HL-60/S4 treated with phorbol 12-myristate 13-acetate at 8.2 ng/mL for 4 days and 3 days (cell line): ENCODE results near the gene UTF1.

Experiments used
- in situ Hi-C: fragments of 300-500 bp; cut with MboI; formaldehyde crosslinking; loops from 2 replicates; pipeline ENCODE4 v1.15.0; 2022; ENCODE audit warnings: low sequenced_read_pairs

UTF1 gene

DNA sequence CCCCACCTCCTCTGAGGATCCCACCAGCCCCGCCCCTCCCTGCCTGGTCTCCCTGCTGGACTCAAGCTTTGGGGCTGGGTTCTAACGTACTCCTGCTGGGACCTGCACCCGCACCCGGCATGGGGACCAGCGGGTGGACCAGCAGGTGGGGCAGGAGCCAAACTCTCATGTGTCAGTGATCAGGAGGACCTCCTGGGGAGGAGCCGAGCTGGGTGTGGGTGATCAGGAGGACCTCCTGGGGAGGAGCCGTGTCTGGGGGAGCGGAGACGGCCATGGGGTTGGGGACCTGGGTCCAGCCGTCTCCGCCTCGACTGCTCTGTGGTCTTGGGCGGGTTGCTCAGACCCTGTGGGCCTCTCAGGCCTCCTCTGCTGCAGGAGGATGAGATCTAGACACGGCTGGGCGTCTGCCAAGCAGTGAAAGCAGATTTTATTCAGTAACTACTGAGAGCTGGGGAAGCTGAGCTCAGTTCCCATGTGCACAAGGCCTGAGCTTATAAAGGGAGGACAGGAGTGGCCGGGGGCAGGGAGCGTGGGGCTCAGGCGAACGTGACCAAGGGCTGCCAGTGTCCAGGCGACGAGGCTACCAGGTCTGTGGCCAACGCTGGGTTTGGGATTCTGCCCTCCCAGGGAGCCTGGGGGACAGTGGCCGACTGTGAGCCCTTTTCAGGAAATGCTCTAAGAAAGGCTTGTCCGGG lies 33.6 kb upstream of the UTF1 start:
- in situ Hi-C loops = no loop called here

DNA sequence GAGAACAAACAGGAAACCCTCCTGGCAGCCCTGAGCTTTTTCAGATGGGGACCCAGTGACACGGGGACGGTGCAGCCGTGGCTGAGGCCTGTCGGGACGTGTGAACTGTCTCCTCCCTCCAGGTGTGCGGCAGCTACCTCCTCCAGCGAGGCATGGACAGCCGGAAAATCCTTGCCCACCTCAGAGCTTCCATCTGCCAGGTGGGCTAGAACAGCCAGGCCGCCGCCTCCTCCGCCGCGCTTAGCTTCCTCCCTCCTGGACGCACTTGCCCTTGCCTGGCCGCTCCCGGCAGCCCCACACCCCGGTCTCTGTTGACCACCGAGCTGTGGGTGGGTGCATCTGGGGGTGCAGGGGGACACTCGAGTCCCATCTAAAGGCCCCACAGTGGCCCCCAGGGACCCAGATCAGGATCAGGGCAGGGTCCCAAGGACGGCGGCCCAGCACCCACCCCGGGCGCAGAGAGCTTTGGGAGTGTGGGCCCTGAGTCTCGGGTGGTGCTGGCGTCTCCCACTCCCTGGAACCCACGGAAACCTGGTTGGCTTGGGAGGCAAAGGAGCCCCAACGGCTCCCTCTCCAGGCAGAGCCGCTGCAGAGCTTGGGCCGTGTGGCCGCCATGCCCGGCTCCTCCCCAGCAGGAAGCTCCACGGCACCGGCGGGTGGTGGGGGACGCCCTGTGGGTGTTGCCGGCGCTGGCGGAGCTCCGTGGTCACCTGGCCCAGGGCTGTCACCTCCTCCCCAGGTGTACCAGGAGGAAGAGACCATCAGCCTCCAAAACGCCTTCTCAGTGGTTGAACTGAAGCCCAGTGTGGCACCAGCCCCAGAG lies 32.9 kb upstream of the UTF1 start:
- in situ Hi-C loops = no loop called here

DNA sequence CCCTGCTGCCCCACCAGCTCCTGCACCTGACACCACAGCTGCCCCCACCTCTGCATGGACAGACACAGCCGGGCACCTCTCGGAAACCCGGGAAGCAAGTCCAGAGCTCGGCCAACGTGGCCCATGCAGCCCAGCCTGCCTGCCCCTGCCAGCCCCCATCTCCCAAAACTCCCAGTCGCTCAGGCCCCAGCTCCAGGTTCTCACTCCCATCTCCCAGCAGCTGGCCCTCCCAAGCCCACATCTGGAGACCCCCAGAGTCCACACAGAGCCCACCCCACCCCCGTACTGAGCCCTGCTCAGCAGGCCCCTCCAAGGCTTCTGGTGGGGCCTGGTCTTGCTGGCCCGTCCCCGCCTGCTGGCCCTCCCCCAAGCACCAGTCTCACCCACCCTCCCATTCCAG lies 32.2 kb upstream of the UTF1 start:
- in situ Hi-C loops = no loop called here

DNA sequence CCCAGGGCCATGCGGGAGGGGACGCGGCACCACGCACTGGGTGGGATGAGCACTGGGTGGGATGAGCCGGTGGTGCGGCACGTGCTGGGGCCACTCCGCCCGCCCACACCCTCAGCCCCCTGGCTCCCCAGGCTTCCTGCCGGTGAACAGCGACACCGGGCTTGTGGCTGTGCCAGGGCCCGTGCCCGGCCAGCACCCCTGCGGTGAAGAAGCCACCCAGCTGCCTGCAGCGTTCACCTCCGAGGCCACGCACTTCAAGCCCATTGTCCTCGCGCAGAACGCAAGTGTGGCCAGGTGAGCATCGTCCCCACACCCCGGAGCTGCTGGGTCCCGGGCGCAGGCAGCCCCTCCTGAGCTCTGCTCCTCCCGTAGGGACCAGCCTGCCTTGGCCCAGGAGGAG lies 31.8 kb upstream of the UTF1 start:
- in situ Hi-C loops = no loop called here

DNA sequence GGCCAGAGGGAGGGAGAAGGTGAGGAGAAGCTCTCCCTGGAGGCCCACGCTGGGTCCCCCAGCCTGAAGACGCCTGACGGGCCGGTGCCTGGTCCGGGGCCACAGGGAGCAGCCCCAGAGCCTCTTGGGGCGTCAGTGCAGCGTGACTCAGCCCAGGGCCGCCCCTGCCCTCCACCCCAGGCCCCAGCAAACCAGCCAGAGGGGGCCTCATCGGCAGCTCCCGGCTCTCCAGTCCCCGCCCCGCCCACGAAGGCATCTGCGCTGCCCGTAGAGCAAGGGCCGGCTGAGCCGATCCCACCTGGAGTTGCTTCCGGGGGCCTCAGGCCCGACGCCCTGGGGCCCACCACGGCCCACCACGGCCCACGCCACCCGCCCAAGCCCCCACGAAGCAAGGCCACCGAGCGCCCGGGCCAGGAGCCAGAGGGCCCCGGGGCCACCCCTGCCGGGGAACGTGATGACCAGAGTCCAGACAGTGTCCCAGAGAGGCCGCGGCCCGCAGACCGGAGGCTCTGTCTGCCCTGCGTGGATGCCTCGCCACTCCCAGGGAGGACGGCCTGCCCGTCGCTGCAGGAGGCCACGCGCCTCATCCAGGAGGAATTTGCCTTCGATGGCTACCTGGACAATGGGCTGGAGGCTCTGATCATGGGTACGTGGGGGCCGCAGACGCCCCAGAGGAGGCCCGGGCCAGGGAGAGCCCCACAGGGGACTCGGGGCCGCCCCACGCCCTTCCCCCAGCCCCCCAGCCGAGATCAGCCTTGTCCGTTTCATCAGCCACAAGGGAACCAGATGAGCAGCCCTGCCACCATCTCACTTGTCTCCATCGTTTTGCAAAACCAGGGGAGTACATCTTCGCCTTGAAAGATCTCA lies 31.2 kb upstream of the UTF1 start:
- in situ Hi-C loops = no loop called here

DNA sequence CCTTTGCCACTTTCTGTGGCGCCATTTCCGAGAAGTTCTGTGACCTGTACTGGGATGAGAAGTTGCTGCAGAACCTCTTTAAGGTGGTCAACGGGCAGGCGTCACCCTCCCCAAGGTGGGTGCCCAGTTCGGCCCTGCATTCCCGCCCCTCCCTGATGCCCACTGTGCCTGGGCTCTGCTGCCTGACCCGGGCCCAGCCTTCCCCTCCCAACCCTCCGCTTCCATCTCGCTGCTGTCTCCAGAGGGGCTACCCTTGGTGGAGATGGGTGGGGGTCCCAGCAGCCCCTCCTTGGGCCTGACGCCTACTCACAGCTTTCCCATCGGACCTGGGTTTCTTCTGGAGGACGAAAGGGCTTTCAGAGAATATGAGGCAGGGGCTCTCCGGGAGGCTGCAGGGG lies 30.5 kb upstream of the UTF1 start:
- in situ Hi-C loops = no loop called here

DNA sequence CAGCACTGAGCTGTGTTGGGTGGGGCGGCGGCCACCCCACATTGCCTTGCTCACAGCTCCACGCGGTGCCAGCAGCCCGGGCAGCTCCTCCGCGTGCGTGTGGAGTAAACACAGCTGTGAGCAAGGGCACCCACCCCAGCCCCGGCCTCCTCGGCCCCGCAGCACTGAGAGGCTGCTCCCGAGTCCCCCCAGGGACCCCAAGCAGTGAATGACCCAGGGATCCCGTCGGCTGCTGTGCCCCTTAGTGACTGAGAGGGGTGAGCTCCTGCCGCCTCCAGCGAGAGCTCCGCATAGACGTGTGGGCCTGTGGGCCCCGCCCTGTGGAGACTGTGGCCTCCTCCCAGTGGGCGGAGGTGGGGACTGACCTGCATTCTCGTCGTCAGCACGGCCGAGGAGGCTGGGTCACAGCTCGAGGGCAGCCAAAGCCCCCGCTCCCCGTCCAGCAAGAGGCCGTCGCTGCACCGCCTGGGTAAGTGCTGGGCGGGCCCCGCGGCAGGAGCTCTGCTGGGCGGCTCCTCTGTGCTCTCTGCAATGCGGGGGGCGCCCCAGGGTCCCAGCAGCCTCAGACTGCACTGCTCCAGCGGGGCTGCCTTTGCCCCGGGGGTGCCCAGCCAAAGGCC lies 29.9 kb upstream of the UTF1 start:
- in situ Hi-C loops = no loop called here

DNA sequence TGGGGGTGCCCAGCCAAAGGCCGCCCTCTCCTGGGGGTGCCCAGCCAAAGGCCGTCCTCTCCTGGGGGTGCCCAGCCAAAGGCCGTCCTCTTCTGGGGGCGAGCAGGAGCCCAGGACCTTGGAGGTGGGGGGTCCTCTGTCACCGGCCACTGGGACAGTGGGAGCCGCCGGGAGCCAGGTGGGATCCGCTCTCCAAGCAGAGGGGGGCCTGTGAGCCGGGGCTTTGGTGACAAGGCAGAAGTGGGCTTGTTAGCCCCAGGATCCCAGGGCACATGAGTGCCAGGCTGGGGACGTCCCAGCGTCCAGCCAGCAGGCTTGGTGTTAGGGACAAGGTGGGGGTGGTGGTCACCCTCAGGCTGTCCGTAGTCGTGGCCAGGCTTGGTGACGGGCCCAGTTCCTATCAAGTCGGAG lies 29.4 kb upstream of the UTF1 start:
- in situ Hi-C loops = no loop called here

DNA sequence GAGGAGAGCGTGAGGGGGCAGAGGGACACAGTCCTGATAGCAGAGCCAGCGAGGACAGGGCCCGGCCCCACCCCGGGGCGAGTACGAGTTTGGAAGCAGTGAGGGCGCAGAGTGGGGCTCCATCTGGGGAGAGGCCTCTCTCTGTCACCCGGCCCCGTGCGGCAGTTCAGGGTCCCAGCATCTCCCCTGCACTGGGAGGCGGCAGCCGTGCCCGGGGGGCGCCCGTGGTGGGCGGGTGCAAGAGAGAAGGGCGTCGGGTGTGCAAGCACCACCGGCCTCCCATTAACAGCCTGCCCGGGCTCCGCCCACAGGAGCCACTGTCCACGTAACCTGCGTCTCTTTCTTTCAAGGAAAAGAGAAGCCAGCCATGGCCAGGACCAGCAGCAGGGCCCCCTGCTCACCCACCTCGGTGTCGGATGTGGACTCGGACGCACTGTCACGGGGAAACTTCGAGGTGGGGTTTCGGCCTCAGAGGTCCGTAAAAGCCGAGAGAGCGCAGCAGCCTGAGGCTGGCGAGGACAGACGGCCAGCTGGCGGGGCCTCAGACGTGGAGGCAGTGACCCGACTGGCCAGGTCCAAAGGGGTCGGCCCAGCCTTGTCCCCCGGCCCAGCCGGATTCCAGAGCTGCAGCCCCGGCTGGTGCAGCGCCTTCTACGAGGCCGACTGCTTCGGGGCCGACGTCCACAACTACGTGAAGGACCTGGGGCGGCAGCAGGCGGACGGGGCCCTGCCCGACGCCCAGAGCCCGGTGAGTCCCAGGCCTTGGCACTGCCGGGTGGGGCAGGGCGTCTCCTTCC lies 28.7 kb upstream of the UTF1 start:
- in situ Hi-C loops = no loop called here

DNA sequence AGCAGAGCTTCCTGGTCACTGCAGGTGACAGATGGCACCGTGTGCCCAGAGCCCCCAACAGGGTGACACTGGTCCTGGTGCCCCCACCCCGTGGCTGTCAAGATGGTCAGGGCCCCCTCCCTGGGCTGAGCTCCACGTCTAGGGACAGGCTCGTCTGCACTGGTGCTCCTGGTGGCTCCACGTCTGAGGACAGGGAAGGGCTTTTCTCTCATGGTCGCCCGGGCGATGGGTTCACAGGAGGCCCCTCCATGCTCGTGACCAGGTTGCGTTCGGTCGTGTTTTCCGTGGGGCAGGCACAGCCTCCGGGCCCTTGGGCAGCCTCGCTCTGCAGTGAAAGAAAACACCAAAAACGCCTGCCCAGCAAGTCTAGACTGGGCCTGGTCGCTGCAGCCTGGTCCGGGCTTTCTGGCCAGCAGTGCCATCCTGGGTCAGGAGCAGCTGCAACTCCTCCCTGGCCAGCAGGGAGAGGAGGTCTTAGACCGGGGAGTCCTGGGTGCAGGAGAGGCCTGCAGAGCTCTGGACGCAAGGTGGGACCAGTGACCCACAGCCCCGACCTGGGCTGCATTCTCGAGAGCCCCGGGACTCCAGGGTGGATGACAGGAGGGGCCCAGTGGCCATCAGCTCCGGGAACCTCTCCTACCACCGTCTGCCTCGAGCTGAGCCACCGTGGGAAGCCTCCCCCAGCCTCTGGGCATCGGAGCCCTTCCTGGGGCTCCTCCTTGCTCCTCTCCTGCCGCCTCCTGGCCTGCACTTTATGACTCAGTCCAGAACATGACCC lies 27.9 kb upstream of the UTF1 start:
- in situ Hi-C loops = no loop called here

DNA sequence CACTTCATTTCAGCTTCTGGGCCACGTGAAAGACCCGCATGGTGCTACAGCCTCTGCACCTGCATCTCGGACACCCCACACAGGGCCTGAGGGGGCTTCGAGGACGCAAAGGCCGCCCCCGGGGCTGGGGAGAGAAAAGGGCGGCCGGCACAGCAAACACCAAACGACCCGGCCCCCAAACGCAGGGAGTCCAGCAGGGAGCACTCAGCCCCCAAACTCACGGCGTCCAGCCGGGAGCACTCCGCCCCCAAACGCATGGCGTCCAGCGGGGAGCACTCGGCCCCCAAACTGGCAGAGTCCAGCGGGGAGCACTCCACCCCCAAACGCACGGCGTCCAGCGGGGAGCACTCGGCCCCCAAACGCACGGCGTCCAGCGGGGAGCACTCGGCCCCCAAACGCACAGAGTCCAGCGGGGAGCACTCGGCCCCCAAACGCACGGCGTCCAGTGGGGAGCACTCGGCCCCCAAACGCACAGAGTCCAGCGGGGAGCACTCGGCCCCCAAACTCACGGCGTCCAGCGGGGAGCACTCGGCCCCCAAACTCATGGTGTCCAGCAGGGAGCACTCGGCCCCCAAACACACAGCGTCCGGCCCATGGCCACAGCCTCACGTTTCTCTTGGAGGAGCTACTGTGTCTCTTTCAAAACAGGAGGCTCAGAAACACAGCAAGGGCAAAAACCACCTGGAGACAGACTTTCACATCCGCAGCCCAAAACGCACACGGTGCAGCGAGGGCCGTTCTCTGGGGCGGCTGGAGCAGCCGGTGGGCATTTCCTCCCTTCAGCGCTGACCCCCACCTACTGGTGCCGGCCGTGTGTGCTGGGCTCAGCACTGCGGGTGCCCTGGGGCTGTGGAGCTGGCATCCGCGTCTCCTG lies 27.0 kb upstream of the UTF1 start:
- in situ Hi-C loops = no loop called here

DNA sequence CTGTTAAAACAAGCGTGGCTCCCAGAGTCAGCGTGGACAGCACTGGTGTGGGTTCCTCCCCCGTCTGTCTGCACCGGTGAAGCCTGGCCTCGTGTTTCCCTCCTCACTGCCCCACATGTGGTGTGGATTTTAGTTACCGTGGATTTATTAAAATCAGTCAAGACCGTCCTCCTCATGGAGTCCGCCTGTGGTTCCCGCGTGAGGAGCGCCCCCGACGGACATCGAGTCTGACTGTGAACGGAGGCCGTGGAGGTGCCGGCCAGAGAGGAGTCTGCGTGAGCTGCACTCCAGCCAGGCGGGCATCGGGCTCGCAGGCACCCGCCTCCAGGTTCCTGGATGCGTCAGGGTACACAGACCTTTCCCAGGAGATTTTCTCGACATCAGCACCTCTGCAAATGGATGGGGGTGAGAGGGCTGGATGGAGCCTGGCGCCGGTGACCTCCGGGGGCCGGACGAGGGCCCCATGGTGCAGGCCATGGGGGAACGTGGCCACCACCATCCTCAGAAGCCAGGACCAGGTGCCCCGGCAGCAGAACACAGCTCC lies 26.3 kb upstream of the UTF1 start:
- in situ Hi-C loops = no loop called here

DNA sequence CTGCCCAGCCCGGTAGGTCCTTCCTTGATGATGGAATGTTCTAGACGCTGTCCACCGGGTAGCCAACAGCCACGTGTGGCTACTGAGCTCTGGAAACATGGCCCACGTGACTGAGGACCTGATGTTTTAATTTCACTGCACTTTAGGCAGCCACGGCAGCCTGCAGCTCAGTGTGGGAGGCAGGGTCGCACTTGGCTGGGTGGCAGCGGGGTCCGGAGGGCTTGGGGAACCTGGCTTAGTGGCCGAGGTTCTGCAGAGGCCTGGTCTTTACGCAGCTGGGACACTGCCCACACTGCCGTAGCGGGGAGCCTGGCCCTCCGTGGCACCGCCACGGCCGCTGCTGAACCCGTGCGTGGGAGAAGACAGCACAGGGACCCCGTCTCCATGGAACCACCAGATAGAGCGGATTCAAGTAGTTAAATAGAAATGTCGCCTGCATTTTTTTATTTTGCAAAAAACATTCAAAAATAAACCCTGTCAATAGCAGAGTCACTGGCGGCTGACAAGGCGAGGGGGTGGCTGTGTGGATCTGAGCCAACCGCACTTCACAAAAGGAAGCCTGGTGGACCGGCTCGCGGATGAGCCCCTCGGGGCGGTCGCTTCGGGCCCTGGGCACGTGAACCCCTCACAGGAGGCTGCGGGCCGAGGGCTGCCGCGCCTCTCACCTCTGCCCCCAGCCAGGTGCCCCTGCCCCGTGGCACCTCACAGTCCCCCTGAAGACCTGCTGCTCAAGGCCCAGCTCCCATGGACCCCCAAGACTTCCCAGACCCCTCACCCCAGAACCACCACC lies 25.6 kb upstream of the UTF1 start:
- in situ Hi-C loops = no loop called here

DNA sequence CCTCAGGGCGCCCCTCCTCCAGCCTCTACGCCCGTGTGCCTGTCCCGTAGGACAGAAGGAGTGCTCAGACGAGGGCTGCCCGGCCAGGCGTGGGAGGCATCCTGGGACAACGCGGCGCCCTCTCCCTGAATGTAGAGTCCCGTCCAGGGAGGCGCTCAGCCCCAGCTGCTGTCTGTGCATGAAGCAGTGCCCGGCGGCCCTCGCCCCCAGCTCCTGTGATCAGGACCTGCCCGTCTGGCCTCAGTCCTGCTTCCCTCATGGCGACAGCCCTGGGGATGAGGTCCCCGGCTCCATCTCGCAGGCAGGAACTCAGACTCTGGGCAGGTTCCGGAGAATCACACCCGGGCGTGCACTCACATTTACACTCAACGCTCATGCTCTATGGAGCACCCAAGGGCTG lies 24.9 kb upstream of the UTF1 start:
- in situ Hi-C loops = no loop called here

DNA sequence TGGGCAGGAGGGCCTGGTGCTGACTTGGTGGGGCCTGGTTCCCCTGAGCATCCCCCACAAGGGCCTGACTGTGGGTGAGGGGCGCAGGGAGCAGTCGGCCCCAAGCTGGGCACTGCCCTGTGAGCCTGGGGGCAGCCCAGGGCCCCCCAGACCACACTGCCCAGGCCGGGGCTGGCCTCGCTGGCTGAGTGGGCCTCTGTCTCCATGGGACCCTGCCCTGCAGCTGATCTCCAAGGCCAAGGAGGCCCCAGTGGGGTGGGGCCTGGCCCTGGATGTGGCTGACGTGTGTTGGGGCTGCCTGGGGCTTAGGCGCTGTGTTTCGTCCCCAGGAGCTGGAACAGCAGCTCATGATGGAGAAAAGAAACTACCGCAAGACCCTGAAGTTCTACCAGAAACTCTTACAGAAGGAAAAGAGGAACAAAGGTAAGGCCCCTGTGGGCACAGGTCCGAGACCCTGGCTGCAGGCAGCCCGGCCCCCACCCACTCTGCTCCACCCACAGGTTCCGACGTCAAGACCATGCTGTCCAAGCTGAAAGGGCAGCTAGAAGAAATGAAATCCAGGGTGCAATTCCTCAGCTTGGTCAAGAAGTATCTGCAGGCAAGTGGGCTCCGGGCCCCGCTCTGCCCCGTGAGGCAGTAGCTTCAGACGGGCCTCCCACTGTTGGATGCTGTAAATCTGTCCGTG lies 23.5 kb upstream of the UTF1 start:
- in situ Hi-C loops = no loop called here

DNA sequence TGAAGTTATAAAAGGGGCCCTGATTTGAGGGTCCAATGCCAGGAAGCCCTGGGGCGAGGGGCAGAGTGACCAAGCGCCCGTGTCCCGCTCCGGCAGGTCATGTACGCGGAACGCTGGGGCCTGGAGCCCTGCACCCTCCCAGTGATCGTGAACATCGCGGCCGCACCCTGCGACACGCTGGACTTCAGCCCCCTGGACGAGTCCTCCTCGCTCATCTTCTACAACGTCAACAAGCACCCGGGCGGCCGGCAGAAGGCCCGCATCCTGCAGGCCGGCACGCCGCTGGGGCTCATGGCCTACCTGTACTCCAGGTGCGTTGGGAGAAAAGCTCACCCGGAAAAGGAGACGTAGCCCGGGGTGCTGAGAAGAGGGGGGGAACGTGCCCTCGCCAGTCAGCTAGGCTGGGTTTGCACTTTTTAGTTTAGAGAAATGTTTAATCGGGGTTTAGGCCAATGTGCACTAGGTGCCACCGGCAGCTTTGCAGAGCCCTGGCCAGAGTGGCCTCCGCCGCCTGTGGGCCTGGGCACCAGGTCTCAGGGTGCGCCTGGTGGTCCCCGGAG lies 22.9 kb upstream of the UTF1 start:
- in situ Hi-C loops = no loop called here

DNA sequence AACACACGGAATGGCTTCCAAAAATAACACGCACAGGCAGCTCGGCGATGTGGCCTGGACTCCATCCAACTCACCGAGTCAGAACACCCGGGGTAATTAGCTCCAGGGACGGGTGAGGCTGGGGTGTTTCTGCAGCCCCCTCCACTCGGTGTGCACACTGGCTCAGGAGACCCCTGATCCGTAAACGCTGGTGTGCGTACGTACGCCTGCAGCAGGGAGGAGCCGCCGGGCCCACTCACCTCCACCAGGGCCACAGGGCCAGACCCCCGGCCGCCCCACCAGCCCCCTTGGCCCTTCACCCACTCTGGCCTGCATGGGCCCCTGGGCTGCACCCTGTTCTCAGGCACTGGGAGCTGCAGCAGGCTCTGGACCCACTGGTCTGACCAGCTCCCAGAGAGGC lies 22.4 kb upstream of the UTF1 start:
- in situ Hi-C loops = no loop called here
